BE2C (cell line): ENCODE measurements around the gene CSGALNACT2.

Experiments
- DNase-seq: peaks from one replicate; pipeline ENCODE4 v3.0.0-alpha.2; 2020
- H3K27me3 ChIP-seq: fragments of 250-450 bp; sonication (Bioruptor Pico); 2 replicates; pipeline ENCODE4 v1.5.1; 2020; ENCODE audit warnings: mild to moderate bottlenecking
- H3K36me3 ChIP-seq: fragments of 250-450 bp; sonication (Bioruptor Pico); 2 replicates; pipeline ENCODE4 v1.5.1; 2020; ENCODE audit warnings: mild to moderate bottlenecking
- H3K4me1 ChIP-seq: fragments of 250-450 bp; sonication (Bioruptor Pico); 2 replicates; pipeline ENCODE4 v1.5.1; 2020
- H3K4me3 ChIP-seq: 2 replicates; pipeline ENCODE4 v1.5.1; 2011; ENCODE audit warnings: low read depth, low read length
- H3K9me3 ChIP-seq: fragments of 250-450 bp; sonication (Bioruptor Pico); 2 replicates; pipeline ENCODE4 v1.5.1; 2020
- TF ChIP-seq, protein P1 (sequence below): IDR thresholded peaks from 2 replicates; pipeline ENCODE4 v1.5.1; 2012; ENCODE audit warnings: mild to moderate bottlenecking, low read depth, low read length

The CSGALNACT2 gene

DNA sequence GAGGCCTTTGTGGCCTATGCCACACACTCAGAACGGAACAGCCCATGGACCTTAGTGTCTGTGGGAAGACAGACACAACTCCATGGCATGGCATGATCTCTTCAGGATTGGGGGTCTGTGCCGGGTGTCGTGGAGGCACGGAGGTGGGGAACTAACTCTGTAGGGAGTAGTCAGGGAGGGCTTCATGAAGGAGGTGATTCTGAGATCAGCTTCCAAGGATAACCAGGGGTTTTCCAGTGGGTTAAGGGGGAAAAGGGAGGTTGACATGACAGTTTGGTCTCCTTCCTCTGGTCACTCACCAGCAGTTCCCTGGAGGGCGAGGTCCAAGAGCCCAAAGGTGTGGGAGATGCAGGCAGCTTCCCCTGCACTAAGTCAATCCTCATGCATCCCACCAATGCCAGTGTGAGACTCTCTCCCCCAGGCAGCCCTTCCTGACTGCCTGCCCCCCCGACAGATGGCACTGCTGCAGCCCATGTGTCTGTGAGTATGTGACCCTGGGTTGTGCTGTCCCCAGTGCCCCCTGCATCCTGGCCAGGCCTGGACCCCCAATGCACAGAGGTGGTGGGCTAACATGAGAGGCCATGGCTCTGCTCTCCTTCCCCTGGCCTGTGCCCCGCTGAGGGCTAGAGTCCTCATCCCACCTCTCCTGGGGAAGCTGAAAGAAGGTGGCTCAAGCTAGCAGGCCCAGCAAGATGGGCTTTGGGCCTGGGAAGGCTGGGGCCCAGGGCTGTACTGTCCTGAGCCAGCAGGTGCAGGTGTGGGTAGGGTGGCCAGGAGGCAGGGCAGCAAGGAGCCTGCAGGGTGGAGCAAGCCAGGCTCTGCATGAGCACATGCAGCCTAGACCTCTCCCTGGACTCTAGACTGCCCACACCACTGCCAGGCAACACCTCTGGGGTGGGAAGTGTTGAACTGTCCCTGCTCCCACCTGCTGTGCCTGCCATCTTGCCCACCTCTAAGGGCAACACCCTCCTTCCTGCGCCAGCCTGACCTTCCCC is 88.9 kb downstream of the CSGALNACT2 start:
- no peaks in the 10 kb centered on the region for H3K9me3 ChIP-seq
- peak; percentile 2 for DNase-seq
- peaks cover 22% of the 10 kb centered on the region for H3K27me3 ChIP-seq
- no peaks in the 10 kb centered on the region for H3K36me3 ChIP-seq
- no peak overlapping the region for H3K4me3 ChIP-seq
- H3K4me1 ChIP-seq = no peaks in the 10 kb centered on the region
- TF ChIP-seq, protein P1, sequence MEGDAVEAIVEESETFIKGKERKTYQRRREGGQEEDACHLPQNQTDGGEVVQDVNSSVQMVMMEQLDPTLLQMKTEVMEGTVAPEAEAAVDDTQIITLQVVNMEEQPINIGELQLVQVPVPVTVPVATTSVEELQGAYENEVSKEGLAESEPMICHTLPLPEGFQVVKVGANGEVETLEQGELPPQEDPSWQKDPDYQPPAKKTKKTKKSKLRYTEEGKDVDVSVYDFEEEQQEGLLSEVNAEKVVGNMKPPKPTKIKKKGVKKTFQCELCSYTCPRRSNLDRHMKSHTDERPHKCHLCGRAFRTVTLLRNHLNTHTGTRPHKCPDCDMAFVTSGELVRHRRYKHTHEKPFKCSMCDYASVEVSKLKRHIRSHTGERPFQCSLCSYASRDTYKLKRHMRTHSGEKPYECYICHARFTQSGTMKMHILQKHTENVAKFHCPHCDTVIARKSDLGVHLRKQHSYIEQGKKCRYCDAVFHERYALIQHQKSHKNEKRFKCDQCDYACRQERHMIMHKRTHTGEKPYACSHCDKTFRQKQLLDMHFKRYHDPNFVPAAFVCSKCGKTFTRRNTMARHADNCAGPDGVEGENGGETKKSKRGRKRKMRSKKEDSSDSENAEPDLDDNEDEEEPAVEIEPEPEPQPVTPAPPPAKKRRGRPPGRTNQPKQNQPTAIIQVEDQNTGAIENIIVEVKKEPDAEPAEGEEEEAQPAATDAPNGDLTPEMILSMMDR = no peak

DNA sequence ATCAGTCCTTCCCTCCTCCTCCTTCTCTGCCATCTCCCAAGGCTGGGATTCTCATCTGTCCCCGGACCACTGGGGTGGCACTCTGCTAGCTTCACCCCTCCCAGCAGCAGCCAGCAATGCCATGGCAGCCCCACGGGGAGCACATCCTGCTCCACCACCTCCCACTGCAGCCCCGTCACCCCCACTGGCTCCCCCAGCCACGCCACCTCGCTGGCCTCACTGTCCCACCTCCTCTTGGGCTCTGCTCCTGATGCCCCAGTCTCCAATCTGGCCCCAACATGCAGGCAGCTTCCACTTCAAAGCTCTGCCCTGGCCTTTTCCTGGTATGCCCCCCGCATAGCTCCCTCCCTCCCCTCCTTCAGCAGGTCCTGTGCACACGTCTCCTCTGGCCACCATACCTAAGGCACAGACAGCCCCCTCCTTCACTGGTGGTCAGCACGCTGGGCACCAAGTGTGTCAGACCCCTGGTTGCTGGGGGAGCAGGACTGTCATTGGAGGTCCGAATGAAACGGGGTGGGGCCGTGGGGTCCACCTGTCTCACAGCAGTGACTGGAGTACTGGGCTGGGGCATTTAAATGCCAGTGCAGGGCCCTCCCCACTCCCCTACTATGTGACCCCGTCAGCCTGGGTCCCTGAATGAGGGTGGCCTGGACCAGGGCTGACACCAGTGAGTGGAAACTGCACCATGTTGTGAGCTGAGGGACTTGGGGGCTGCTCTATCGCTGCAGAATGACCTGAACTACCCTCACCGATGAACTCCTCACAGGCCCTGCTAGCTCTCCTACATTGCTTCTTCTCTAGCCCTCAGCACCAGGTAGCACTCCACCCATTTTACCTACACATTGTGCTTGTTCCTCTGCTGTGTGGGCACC is 89.9 kb downstream of the CSGALNACT2 start:
- H3K4me3 ChIP-seq = no peak overlapping the region
- H3K36me3 ChIP-seq = no peaks in the 10 kb centered on the region
- no peaks in the 10 kb centered on the region for H3K9me3 ChIP-seq
- TF ChIP-seq, protein P1 = no peak
- peak; percentile 2 for DNase-seq
- no peaks in the 10 kb centered on the region for H3K4me1 ChIP-seq
- peaks cover 22% of the 10 kb centered on the region for H3K27me3 ChIP-seq

DNA sequence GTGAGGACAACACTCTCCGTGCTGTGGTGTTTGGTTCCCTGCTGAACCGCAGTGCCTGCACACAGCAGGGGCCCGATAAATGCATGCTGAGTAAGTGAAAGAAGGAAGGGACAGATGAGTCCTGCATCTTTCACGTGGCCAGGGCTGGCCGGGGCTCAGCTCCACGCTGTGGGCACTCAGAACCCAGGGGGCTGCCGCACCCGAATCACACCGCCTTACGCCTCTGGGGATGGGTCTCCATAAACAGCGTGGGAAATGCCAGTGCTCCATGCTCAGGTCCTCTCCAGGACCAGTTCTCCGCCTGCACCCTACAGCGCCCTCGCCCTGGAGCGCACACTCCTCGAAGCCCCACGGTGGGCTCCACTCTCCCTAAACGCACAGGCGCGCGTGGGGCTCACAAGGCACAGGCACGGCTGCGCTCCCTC is 90.5 kb downstream of the CSGALNACT2 start:
- Histone ChIP-seq H3K4me3 (no peak overlapping the region), H3K9me3 (no peaks in the 10 kb centered on the region), H3K27me3 (peaks cover 22% of the 10 kb centered on the region), H3K4me1 (no peaks in the 10 kb centered on the region), H3K36me3 (no peaks in the 10 kb centered on the region)
- peak; percentile 3 for DNase-seq
- TF ChIP-seq, protein P1 = no peak

DNA sequence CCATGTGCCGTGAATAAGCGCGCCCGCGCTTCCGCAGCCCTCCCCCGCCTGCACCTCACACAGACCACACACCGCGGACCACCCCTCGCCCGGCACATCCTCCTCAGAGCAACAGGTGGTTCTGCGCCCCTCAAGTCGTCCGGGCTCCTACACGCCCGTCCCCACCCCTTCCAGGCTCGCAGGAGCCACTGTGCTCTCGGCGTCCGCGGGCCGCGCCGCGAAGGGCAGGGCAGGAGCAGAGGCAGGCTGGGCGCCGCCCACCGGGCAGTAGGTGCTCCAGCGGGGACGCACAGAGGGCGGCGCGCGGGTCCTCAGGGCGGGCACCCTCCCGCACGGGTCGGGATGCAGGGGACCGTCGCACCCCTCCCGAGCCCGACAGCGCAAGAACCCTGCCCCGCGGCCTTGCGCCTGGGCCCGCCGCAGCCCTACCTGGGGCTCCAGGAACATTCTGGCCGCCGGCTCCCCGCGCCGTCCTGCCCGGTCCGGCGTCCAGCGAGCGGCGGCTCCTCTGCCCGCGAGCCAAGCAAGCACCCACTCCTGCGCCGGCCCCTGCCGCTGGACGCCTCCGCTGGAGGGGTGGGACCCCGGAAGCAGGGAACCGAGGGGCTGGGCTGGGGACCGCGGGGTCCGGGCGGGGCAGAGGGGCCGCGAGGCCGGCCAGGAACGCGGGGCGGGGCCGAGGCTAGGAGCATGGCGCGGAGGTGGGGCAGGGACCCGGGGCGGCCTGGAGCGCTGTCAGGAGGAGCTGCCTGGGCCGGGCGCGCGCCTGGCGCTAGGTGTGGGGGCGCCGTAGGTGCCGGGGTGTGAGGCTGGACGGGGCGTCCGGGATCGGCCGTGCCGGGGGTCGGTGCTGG is 91.2 kb downstream of the CSGALNACT2 start:
- Histone ChIP-seq H3K27me3 (peaks cover 22% of the 10 kb centered on the region), H3K4me3 (no peak overlapping the region), H3K36me3 (no peaks in the 10 kb centered on the region), H3K4me1 (no peaks in the 10 kb centered on the region), H3K9me3 (no peaks in the 10 kb centered on the region)
- peak; percentile 23 for DNase-seq
- TF ChIP-seq, protein P1 = no peak

DNA sequence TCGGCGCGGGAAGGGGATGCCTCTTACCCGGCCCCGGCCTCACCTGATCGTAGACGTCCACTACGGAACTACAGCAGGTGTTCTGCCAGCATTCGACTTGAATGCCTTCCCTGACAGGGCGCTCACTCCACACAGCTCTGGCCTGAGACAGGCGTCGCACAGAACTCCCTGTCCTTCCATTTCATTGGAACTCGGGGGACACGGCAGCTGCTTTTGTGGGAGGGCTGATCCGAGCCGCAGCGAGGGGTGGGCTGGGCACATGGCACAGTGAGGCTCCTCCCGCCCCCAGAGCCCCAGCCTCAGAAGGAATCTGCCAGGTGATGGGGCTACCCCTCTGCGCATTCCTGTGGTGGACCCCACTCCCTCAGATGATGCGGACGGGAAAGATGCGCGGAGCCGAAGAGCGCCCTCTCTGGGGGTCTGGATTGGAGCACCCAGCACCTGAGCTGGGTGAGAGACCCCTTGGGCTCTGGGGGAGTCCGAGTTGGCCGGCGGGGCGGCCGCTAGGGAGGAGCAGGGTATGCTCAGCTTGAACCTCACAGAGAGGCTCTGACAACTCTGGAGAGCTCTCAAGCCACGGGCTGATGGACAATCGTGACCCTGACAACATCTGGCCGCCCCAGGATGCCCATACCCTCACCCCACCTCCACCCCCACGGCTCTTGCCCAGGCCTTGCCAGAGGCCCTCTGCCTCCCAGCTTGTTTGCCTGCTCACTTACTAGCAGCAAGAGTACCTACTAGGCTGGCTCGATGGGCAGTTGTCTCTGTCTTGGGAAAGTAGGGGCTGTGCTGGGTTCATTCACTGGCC is 92.1 kb downstream of the CSGALNACT2 start:
- Histone ChIP-seq H3K4me3 (no peak overlapping the region), H3K9me3 (no peaks in the 10 kb centered on the region), H3K36me3 (no peaks in the 10 kb centered on the region), H3K27me3 (peaks cover 22% of the 10 kb centered on the region), H3K4me1 (no peaks in the 10 kb centered on the region)
- TF ChIP-seq, protein P1 = no peak
- peak; percentile 8 for DNase-seq
